HG02642 (cell line): Measurements from ENCODE around the gene IQCB1.
A peak's percentile ranks its signal among the peaks of the same experiment; 100 is the strongest.
"Not testable (repeated sequence)": the region's sequence is repeated elsewhere in the genome, so short reads cannot be mapped to it uniquely, and the experiment has no call there.

ENCODE experiments used
- ATAC-seq: cut with Tn5 transposase; IDR thresholded peaks from one replicate; pipeline ENCODE4 v1.9.1; 2021; ENCODE audit warnings: mild to moderate bottlenecking; ENCODE audit not compliant: unreplicated experiment, poor library complexity

IQCB1 gene

GRCh38 chr3:121817753-121818152, 17.1 kb downstream of the IQCB1 start:
- ATAC-seq, result no peak

- peak; percentile 96 for ATAC-seq
Observed at GRCh38 chr3:121809249-121809648, 25.6 kb downstream of the IQCB1 start.

DNA sequence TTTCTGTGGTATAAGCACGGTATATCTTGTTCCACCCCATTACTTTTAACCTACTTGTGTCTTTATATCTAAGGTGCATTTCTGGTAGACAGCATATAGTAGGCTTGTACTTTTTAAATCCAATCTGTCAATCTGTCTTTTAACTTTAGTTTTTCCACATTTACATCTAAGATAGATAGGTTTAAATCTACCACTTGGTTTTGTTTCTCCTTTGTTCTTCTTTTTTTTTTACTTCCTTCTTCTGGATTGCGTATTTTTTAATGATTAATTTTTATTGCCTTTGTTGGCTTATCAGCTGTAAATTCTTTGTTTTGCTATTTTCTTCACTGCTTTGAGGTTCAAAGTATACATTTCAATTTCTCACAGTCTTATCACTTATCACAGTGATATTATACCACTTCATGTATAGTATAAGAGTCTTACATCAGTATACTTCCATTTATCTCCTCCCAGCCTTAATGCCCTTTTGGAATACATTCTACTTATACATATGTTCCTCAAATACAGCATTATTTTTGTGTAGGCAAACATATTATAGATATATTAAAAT, 31.0 kb downstream of the IQCB1 start:
- ATAC-seq, result no peak

DNA sequence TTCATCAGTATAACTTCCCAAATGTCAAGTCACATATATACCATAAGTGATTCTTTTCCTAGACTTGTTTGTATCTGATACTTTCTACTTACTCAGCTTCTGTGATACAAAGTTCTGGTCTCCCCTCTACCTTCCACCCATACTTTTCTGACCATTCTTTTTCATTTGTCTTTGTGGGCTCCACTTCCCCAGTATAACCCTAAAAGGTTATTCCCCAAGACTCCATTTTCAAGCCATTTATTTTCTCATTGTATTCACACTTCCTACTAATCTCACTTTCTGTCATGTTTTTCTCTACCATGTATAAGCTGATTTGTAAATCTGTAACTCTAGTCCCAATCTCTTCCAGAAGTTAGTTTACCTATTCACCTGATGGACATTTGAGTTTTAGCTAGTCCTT, 34.0 kb downstream of the IQCB1 start:
- no peak for ATAC-seq

DNA sequence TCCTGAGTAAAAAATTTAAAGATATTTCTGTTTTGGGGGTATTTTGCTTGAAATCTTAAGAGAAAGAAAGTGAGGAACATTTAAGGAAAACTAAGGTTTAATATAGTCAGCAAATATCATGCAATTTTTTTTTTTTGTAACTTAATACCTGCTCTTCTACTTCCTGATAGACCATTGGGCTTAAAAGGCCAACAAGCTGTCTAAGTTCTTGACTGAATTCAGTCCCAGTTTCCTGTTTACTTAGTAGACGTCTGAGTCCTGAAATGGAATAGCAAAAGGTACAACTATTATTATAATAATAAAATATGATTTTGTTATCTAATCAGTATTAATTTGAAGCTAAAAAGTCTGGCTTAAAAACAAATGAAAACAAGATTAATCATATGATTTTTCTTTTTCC, 37.9 kb downstream of the IQCB1 start:
- no peak for ATAC-seq

DNA sequence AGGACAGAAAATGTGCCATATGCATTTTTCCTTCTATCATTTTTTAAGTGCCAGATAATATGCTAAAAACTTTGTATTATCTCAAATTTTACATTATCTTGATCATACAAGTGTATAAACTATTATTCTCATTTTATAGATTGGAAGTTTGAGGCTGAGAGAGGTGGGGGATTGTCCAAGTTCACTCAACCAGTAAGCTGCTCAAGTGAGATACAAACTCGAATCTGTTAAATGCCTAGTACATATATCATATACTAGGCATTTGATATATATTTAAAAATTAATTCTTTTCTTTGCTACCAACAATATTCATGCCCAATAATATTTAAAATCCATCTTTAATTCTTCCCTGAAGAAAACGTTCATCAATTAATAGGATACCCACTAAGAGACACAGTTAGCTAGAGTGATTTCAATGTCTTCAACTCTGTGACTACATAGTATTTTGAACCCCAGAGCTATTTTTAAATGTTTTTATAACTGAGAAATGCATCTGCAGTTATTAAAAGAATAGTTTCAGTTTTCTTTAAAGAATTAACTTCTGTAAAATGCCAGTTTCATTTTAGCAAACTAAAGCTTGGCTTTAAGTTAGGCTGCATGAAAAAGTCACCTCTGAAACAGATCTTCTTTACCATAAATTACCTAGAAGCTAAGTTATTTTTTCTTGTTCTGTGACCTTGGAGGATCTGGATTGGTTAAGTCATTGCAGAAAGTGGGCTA, 40.4 kb downstream of the IQCB1 start:
- ATAC-seq, result peak; percentile 53

DNA sequence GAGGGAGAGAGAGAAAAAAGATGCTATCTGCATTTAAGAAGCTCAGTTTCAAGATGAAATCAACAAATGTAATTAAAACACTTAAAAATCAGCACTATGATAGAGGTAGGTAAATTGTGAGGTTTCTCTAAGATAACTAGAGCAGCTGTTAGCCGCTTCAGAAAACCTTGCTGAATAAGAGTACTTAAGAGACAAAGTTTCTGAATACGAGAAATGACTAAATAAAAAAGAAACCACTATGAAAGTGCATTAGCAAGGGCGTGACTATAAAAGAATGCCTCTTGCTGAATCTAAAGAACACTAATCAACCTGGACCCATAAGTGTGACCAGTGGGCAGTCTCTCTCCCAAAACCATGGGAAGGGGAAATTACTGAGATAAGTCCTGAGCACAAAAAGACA, 41.8 kb downstream of the IQCB1 start:
- ATAC-seq, result no peak

DNA sequence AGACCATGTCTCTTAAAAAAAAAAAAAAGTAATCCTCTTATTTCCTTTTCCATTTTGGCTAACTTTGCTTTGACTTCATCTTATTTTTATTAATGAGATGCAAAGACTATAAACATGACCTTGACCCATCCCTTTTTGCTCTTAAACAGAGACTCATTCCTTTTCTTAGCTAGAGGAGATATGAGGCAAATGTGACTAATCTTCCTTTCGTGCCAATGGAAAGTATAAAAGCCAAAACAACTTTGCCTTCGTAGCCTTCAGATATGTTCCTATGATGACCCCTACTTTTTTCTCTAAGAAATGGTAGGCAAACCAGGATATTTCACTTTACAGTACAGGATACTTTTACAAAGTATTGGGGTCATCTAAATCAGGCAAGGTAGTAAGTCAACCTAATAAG, 48.4 kb downstream of the IQCB1 start:
- no peak for ATAC-seq

DNA sequence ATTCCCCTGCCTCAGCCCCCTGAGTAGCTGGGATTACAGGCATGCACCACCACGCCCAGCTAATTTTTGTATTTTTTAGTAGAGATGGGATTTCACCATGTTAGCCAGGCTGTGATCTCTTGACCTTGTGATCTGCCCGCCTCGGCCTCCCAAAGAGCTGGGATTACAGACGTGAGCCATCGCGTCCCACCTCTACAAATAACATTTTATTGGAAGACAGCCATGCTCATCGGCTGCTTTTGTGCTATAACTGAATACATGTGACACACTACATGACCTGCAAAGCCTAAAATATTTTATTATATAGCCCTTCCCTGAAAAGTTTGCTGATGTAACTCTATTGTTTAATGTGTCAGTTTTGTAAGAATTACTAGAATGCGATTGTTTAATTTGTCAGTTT, 52.1 kb downstream of the IQCB1 start:
- not testable (repeated sequence) for ATAC-seq

DNA sequence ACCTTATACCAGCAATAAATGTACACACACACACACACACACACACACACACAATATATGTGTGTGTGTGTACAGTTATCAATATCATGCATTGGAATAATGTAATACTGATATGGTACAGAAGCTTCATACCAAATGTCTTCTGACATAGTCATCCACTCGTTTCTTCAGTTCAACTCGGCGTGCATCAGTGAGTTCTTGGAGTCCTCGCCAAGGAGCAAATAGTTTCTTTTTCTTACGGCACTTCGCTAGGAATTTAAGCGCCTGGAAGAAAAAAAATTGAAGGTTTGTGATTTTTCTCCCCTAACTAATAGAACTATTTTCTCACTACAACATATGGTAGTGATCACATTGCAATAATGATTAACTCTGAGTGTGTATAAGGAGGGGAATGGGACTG, 53.2 kb downstream of the IQCB1 start:
- ATAC-seq, result no peak

- not testable (repeated sequence) for ATAC-seq
Observed at GRCh38 chr3:121775095-121775494, 59.8 kb downstream of the IQCB1 start.

DNA sequence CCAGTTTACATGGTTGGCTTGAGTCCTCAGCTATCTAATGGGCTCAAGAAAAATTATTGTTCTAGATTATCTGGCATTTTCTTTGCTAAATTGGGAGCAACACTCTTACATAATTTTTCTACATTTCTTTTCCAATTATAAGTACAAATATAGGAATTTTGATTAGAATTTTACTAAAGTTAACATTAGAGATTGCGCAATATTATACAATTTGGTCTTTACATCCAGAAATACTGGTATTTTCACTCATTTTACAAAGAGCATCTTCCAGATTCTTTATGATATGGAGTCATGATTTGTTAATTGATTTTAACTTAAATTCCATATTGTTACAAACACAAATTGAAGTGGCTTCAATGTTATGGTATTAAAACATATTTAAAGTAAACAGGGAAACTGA, 65.6 kb downstream of the IQCB1 start:
- ATAC-seq, result no peak

GRCh38 chr3:121768452-121768851, 66.4 kb downstream of the IQCB1 start:
- ATAC-seq, result no peak

DNA sequence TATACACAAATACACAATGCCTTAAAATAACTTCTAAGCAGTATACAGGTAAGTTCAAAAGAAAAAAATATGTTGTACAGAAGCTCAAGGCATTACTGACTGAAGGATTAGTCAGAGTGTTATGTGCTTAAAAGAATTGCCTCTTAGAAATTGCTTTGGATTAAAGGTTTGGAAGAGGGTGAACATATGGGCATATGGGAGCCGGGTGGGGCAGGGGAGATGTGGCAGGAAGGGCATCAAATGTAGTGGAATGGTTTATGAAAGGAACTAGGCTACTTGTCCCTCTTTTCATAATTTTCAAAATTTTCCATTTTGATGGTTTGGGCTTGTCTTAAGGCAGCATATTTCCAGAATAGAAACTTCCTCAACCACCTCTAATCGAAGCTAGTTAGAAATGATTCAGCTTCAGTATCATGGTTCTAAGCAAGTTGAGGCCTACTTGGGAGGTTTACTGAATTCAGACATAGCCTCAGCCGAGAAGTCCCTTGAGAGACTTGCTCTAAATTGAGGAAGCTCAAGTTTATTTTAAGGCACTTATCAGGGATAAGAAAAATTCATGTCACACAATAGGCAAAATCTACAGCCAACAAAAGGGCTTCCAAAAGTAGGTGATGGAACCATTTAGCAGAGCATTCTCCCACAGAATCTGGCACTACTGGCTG, 75.2 kb downstream of the IQCB1 start:
- ATAC-seq, result no peak

DNA sequence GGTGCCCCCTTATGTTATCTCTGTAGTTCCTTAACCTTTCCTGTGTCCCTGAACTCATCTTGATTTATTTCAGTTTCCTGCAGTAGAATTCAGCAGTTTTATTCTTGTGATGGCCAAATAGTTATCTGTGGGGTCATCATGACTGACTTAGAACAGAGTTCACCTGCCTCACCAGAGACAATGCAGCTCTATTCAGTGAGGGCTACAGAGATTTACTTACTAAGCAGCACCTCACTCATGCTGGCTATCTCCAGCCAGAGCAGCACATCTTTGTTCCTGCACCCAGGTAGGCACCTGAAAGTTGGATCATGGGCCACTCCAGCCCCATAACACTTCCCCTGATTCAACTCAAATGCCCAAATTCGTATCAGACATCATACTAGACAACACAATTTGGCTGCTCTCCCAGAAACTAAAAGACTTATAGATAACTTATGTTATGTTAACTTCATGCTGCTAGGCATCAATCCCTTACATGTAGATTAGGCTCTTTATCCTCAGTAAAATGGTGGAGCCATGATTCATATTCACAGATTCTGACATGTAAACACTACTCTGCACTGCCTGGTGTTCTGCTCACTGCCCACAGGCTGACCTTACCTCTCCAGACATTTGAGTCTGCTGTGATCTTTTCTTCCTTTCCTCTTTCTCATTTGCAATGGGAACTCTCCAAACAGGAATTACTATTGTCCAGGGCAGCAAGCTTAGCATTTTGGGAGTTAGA, 76.0 kb downstream of the IQCB1 start:
- no peak for ATAC-seq

DNA sequence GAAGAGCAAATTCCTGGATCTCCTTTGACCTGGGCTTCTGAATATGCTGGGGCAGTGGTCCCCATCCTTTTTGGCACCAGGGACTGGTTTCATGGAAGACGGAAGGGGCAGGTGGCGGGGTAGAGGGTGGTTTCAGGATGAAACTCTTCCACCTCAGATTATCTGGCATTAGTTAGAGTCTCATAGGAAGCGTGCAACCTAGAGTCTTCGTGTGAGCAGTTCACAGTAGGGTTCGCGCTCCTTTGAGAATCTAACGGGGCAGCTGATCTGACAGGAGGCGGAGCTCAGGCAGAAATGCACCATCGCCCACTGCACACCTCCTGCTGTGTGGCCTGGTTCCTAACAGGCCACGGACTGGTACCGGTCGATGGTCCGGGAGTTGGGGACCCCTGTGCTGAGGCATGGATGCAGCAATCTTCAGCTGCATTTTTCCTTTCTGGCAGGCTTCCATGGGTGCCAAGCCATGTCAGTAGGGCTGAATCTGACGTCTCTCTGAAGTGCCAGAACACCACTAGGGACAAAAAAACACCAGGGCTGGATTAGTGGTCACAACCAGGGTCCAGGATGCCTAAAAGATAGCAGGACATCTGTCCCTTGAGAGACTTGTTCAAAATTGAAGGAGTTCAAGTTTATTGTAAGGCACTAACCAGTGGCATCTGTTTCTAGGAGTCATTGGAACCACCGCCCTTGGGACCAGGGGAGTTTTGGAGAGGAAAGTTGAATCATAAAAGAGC, 76.9 kb downstream of the IQCB1 start:
- ATAC-seq, result no peak

- no peak for ATAC-seq
Observed at GRCh38 chr3:121757087-121757811, 77.6 kb downstream of the IQCB1 start.

DNA sequence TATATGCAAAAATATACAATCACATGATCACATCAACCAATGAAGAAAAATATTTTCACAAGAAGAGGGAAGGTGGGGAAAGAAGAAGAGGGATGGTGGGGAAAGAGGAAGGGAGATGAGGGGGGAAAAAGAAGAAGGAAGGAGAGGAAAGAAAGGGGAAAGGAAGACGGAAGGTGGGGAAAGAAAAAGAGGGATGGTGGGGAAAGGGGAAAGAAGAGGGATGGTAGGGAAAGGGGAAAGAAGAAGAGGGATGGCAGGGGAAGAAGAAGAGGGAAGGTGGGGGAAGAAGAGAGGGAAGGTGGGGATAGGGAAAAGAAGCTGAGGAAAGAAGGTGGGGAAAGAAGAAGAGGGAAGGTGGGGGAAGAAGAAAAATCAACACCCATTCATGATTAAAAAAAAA, 82.1 kb downstream of the IQCB1 start:
- ATAC-seq, result no peak

DNA sequence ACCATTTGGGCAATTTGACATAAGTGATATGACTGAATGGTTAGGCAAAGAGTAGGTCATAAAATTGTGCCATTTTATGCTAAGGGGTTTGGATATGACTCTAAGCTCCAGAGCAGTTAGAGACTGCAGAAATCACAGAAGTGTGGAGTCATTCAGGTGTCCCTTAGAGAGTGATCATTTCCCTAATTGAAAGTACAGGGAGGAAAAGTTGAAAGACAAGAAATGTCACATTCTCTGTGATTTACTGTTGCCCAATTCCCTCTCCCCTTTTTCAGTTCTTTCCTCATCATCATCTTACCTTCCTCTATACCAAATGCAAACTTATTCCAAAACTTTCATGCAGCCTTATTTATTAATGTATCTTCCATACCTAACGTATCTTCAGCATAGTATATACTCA, 82.6 kb downstream of the IQCB1 start:
- ATAC-seq, result no peak

- ATAC-seq, result no peak
Observed at GRCh38 chr3:121750087-121750415, 84.8 kb downstream of the IQCB1 start.
